ENCODE data around the gene AOX1. TPM values are rescaled to one million over a fixed set of nuclear protein-coding genes. Genes with fewer than 3 reads are reported as not detected.
"Not testable (repeated sequence)": the region's sequence is repeated elsewhere in the genome, so short reads cannot be mapped to it uniquely, and the experiment has no call there.

AOX1 gene
- total RNA-seq, 2 experiments from 2014 or later = 0.08 TPM; not detected in 1

GRCh38 chr2:200713704-200714064 is 127.9 kb downstream of the AOX1 start:
- ChIA-PET CTCF (interaction anchor here (0.7 to 3.3 kb wide), 39 partner anchors 8 to 519 kb away, joined by 3 to 19 read pairs (median 4); partner anchors contain the start of genes BZW1, CLK1, NIF3L1 and PPIL3), POLR2A (interaction anchor here (0.7 to 2.8 kb wide), 17 partner anchors 8 to 519 kb away, joined by 3 to 21 read pairs (median 5); partner anchors contain the start of genes BZW1, CLK1, NIF3L1 and PPIL3)

GRCh38 chr2:200715014-200715413 is 129.2 kb downstream of the AOX1 start:
- CTCF ChIA-PET, H3K4me3 Mint-ChIP-seq, H3K27ac Mint-ChIP-seq, DNase-seq, ATAC-seq: not testable (repeated sequence)
- peaks cover 10% of the 10 kb centered on the region for H3K9me3 Mint-ChIP-seq (ENCODE audit: insufficient read depth)
- peaks cover 12% of the 10 kb centered on the region for H3K36me3 Mint-ChIP-seq (ENCODE audit: low read depth)
- peaks cover 18% of the 10 kb centered on the region for H3K4me1 Mint-ChIP-seq (ENCODE audit: low read depth)
- H3K27me3 Mint-ChIP-seq (ENCODE audit: low read depth) = peaks cover 13% of the 10 kb centered on the region
- POLR2A ChIA-PET = interaction anchor here (2.4 kb wide), 1 partner anchor 99 kb away, joined by 11 read pairs; no protein-coding TSS in a partner anchor

More at GRCh38 chr2:200713704-200714064, 127.9 kb downstream of the AOX1 start:
- peaks cover 5% of the 10 kb centered on the region for H3K27me3 Mint-ChIP-seq (ENCODE audit: low read depth)
- no peak for ATAC-seq
- peak overlapping the region; percentile 71 for H3K4me3 Mint-ChIP-seq
- peaks cover 4% of the 10 kb centered on the region for H3K9me3 Mint-ChIP-seq (ENCODE audit: insufficient read depth)
- peaks cover 18% of the 10 kb centered on the region for H3K4me1 Mint-ChIP-seq (ENCODE audit: low read depth)
- H3K27ac Mint-ChIP-seq = peak overlapping the region; percentile 98
- peaks cover 7% of the 10 kb centered on the region for H3K36me3 Mint-ChIP-seq (ENCODE audit: low read depth)
- no peak for DNase-seq

GRCh38 chr2:200716386-200716785 is 130.6 kb downstream of the AOX1 start:
- DNase-seq = no peak
- no peak overlapping the region for H3K4me3 Mint-ChIP-seq
- H3K27ac Mint-ChIP-seq = no peak overlapping the region
- H3K9me3 Mint-ChIP-seq (ENCODE audit: insufficient read depth) = peaks cover 10% of the 10 kb centered on the region
- H3K4me1 Mint-ChIP-seq (ENCODE audit: low read depth) = peaks cover 18% of the 10 kb centered on the region
- H3K27me3 Mint-ChIP-seq (ENCODE audit: low read depth) = peaks cover 18% of the 10 kb centered on the region
- CTCF ChIA-PET = interaction anchor here (1.1 kb wide), 1 partner anchor 19 kb away, joined by 4 read pairs; no protein-coding TSS in a partner anchor
- H3K36me3 Mint-ChIP-seq (ENCODE audit: low read depth) = peaks cover 12% of the 10 kb centered on the region
- POLR2A ChIA-PET = no interaction called here
- ATAC-seq = no peak

Other genes starting within 250 kb of the AOX1 start
- 10 to 100 TPM; 14.3 to 14.8 TPM for gene KCTD18, start 75.9 kb upstream of the AOX1 start, total RNA-seq
- gene SGO2, start 59.8 kb upstream of the AOX1 start, total RNA-seq = 10 to 100 TPM; 54.4 to 56.5 TPM
- gene BZW1, start 225.9 kb downstream of the AOX1 start, total RNA-seq = 100 to 1,000 TPM; 276 to 304 TPM

All from activated CD8-positive, alpha-beta T cell treated with anti-CD3 and anti-CD28 coated beads, Interleukin-2, amount 10 ng/mL, durations not matched to agents 7 days and 5 days (primary cell).